ENCODE data around the gene PC.

PC gene

GRCh38 chr11:66951135-66951534, 7.0 kb downstream of the PC start:
- no peak for DNase-seq

- no peak for DNase-seq
Observed at GRCh38 chr11:66950112-66950535, 8.1 kb downstream of the PC start.

GRCh38 chr11:66938582-66939135, 19.5 kb downstream of the PC start:
- DNase-seq, result no peak

GRCh38 chr11:66937193-66937733, 20.9 kb downstream of the PC start:
- DNase-seq, result no peak

- DNase-seq, result no peak
Observed at GRCh38 chr11:66936311-66936711, 21.9 kb downstream of the PC start.

- DNase-seq, result no peak
Observed at GRCh38 chr11:66934950-66935779, 23.0 kb downstream of the PC start.

GRCh38 chr11:66933531-66933930, 24.7 kb downstream of the PC start:
- DNase-seq, result no peak

GRCh38 chr11:66932543-66932942, 25.6 kb downstream of the PC start:
- DNase-seq, result no peak

- no peak for DNase-seq
Observed at GRCh38 chr11:66929753-66930152, 28.4 kb downstream of the PC start.

- DNase-seq, result no peak
Observed at GRCh38 chr11:66924272-66924671, 33.9 kb downstream of the PC start.

- DNase-seq, result no peak
Observed at GRCh38 chr11:66922551-66922950, 35.6 kb downstream of the PC start.

GRCh38 chr11:66920978-66921784, 37.0 kb downstream of the PC start:
- DNase-seq, result peak; percentile 36

GRCh38 chr11:66919923-66920322, 38.3 kb downstream of the PC start:
- no peak for DNase-seq

- no peak for DNase-seq
Observed at GRCh38 chr11:66918741-66919140, 39.4 kb downstream of the PC start.

GRCh38 chr11:66915866-66916265, 42.3 kb downstream of the PC start:
- DNase-seq, result no peak

- no peak for DNase-seq
Observed at GRCh38 chr11:66915046-66915832, 42.9 kb downstream of the PC start.

GRCh38 chr11:66914505-66914904, 43.7 kb downstream of the PC start:
- DNase-seq, result no peak

- DNase-seq, result no peak
Observed at GRCh38 chr11:66912911-66913310, 45.3 kb downstream of the PC start.

- DNase-seq, result no peak
Observed at GRCh38 chr11:66912361-66912760, 45.8 kb downstream of the PC start.

- DNase-seq, result no peak
Observed at GRCh38 chr11:66910669-66911068, 47.5 kb downstream of the PC start.

- no peak for DNase-seq
Observed at GRCh38 chr11:66910016-66910415, 48.2 kb downstream of the PC start.

GRCh38 chr11:66909181-66909580, 49.0 kb downstream of the PC start:
- no peak for DNase-seq
